Peyer's patch (tissue), 4 donors: ENCODE results near the gene CDKN2AIP.

Experiments
- CTCF ChIP-seq, 6 experiments: fragments of 450-650 bp in 4 of 6; fragments of 200-600 bp in 2 of 6; sonication (generic) in 1 of 6; IDR thresholded peaks; one replicate each; pipeline ENCODE4 v1.5.1; 2017 to 2019; ENCODE audit warnings: antibody characterized with exemption in 6 of 6, mild to moderate bottlenecking in 3 of 6, moderate library complexity in 1 of 6
- POLR2A ChIP-seq, 2 donors: fragments of 450-650 bp; IDR thresholded peaks; one replicate each; pipeline ENCODE4 v1.5.1; 2017; ENCODE audit warnings: antibody characterized with exemption in 2 of 2, mild to moderate bottlenecking in 2 of 2, moderate library complexity in 2 of 2

- TF ChIP-seq CTCF (IDR thresholded peaks at IDR 0.05) = no peak
- TF ChIP-seq POLR2A (IDR thresholded peaks at IDR 0.05) = no peak
These were observed 11.2 kb downstream of the CDKN2AIP start for GRCh38 chr4:183455431-183456195.
